Measurements from ENCODE around the gene VPS51. TPM values are rescaled to one million over a fixed set of nuclear protein-coding genes. Genes with fewer than 3 reads are reported as not detected.

The VPS51 gene
- total and polyA plus RNA-seq, 2 of the 13 experiments (the other 11 are each of a cell fraction or from before 2014, with no cell fraction given): 76.3 to 90.6 TPM

GRCh38 chr11:65087827-65088226, 8.2 kb upstream of the VPS51 start:
- Histone ChIP-seq H3K4me1 (ENCODE audit: insufficient read depth, low read length) (peaks cover 26% of the 10 kb centered on the region), H2AFZ (ENCODE audit: low read length) (no peak overlapping the region), H3K9me3 (ENCODE audit: low read length) (no peaks in the 10 kb centered on the region), H4K20me1 (ENCODE audit: insufficient read depth, low read length) (no peaks in the 10 kb centered on the region), H3K27me3 (ENCODE audit: control insufficient read depth in 1 of 2, insufficient read depth in 2 of 2, low read length in 2 of 2) (no peaks in the 10 kb centered on the region; a peak in 1 of 5 replicates), H3K27ac (ENCODE audit: extremely low read length, insufficient read depth, low read length) (no peak overlapping the region), H3K9ac (ENCODE audit: insufficient read depth, low read depth, low read length) (no peak overlapping the region), H3K36me3 (replicated peaks in 1 of 2; ENCODE audit: control insufficient read depth in 1 of 2, insufficient read depth in 2 of 2, low read length in 2 of 2) (peaks cover 13 to 18% of the 10 kb centered on the region in 2 experiments; a peak in 3 of 5 replicates), H3K4me3 (replicated peaks in 1 of 3; ENCODE audit: insufficient read depth in 1 of 3, low read depth in 2 of 3, low read length in 3 of 3) (no peak overlapping the region), H3K4me2 (ENCODE audit: low read depth, low read length) (no peak overlapping the region), H3K79me2 (ENCODE audit: insufficient read depth, low read length) (peaks cover 20% of the 10 kb centered on the region)
- ATAC-seq (no peak), DNase-seq (ENCODE audit: low spot score) (no peak), FAIRE-seq (no peak)
- TF ChIP-seq EZH2 (conservative IDR thresholded peaks at IDR 0.05; ENCODE audit: low read depth, low read length): no peak
- TF ChIP-seq ZNF687 (CRISPR knock-in tag; IDR thresholded peaks at IDR 0.05): 0 out of 2 replicates have a peak, but pooled peaks have one; percentile 9
- 0 out of 2 replicates have a peak, but pooled peaks have one; percentile 27 for TF ChIP-seq RBFOX2 (IDR thresholded peaks at IDR 0.05; ENCODE audit: low read depth, low read length)
- no peak for TF ChIP-seq ZNF17 (CRISPR knock-in tag; IDR thresholded peaks at IDR 0.05)
- ChIA-PET CTCF (ENCODE audit: low intra/inter-chr PET ratio, low total read pairs) (no interaction called here), POLR2A (no interaction called here)
- in situ Hi-C loops (cut with HindIII; ENCODE audit: extremely low pct_ligation_motif_present, low pct_unique_long_range_greater_than_20kb) (no loop called here), intact Hi-C loops (cut with micrococcal nuclease; ENCODE audit: unreplicated experiment) (no loop called here)
- no TSS peak for BruUV-seq (replicated peaks)
- 100% methylated on average over 1 of the region's 15 CpGs for WGBS (ENCODE audit: low lambda C conversion rate)
